ENCODE data around the gene ALDOC. TPM values are rescaled to one million over a fixed set of nuclear protein-coding genes. Genes with fewer than 3 reads are reported as not detected.

Gene ALDOC
- total and polyA plus RNA-seq, 2 experiments from 2014 or later: 33.5 to 157 TPM

DNA sequence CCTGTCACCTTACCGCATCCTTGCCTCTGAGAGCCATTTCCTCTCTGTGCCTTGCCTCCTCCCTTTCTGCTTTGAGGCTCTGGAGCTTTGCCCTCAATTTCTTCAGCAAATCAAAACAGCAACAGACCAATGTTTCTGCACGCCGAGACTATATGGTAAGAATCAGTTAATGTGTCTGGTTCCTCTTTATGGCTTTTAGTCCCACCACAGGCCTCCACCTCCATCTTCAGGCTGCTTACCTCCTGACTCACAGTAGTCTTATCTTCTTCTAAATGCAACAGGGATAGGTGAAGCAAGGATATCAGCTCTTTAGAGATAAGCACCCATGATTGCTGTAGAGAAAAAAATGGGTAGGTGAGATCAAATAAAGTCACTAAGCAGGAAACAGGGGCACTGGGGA lies 9.2 kb upstream of the ALDOC start (continued):
- TF ChIP-seq ZNF114 (CRISPR knock-in tag; IDR thresholded peaks at IDR 0.05) (no peak), CREB1 (CRISPR knock-in tag; IDR thresholded peaks at IDR 0.05; ENCODE audit: low read depth) (no peak), EZH2 (IDR thresholded peaks at IDR 0.05; ENCODE audit: low read depth, unreplicated experiment) (no peak), POLR2AphosphoS5 (IDR thresholded peaks at IDR 0.05; ENCODE audit: low read depth) (no peak), STAT1 (IDR thresholded peaks at IDR 0.05; ENCODE audit: unreplicated experiment) (no peak), JUNB (IDR thresholded peaks at IDR 0.05; ENCODE audit: unreplicated experiment) (no peak), REST (IDR thresholded peaks at IDR 0.05; ENCODE audit: unreplicated experiment) (no peak), EZH2phosphoT487 (IDR thresholded peaks at IDR 0.05; ENCODE audit: unreplicated experiment) (no peak)
- TF ChIP-seq, protein P1, sequence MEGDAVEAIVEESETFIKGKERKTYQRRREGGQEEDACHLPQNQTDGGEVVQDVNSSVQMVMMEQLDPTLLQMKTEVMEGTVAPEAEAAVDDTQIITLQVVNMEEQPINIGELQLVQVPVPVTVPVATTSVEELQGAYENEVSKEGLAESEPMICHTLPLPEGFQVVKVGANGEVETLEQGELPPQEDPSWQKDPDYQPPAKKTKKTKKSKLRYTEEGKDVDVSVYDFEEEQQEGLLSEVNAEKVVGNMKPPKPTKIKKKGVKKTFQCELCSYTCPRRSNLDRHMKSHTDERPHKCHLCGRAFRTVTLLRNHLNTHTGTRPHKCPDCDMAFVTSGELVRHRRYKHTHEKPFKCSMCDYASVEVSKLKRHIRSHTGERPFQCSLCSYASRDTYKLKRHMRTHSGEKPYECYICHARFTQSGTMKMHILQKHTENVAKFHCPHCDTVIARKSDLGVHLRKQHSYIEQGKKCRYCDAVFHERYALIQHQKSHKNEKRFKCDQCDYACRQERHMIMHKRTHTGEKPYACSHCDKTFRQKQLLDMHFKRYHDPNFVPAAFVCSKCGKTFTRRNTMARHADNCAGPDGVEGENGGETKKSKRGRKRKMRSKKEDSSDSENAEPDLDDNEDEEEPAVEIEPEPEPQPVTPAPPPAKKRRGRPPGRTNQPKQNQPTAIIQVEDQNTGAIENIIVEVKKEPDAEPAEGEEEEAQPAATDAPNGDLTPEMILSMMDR (conservative IDR thresholded peaks at IDR 0.05; ENCODE audit: low read depth in 2 of 2): no peak
- TF ChIP-seq, protein P2, sequence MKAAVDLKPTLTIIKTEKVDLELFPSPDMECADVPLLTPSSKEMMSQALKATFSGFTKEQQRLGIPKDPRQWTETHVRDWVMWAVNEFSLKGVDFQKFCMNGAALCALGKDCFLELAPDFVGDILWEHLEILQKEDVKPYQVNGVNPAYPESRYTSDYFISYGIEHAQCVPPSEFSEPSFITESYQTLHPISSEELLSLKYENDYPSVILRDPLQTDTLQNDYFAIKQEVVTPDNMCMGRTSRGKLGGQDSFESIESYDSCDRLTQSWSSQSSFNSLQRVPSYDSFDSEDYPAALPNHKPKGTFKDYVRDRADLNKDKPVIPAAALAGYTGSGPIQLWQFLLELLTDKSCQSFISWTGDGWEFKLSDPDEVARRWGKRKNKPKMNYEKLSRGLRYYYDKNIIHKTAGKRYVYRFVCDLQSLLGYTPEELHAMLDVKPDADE (IDR thresholded peaks at IDR 0.05): no peak

DNA sequence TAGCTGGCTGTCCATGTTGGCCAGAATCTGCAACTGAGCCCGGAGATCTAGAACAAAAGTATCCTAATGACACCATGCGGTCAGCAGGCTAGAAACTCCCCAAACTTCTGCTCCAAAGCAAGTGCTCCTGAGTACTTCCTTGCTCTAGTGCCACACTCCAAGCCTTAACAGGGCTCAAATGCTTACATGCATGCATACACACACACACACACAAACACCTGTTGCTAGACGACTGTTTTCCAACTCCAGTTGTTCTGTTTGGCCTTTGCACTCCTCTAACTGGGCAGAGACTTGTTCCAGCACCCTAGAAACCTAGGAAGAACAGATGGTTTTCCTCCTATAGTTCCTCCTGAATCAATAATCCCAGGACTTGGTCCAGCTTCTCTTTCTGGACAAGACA lies 7.7 kb upstream of the ALDOC start:
- DNase-seq (ENCODE audit: low spot score): no peak

More for the DNA sequence above, 7.7 kb upstream of the ALDOC start:
- Histone ChIP-seq H3K4me3 (no peak overlapping the region), H3K27me3 (ENCODE audit: insufficient read depth) (no peaks in the 10 kb centered on the region), H3K4me2 (no peak overlapping the region), H3K9me2 (ENCODE audit: insufficient read depth) (no peaks in the 10 kb centered on the region), H3K4me1 (ENCODE audit: insufficient read depth) (no peaks in the 10 kb centered on the region), H3F3A (replicated peaks; ENCODE audit: low read depth) (no peaks in the 10 kb centered on the region; the same call in 1 of the 2 replicates), H3K36me3 (ENCODE audit: insufficient read depth) (peaks cover 84% of the 10 kb centered on the region), H3K27ac (ENCODE audit: low read depth) (no peak overlapping the region), H3K79me2 (replicated peaks; ENCODE audit: insufficient read depth) (peaks cover 5% of the 10 kb centered on the region), H4K20me1 (replicated peaks; ENCODE audit: insufficient read depth) (peaks cover 17% of the 10 kb centered on the region), H2AFZ (no peak overlapping the region)
- no peak overlapping the region for H3K27ac Mint-ChIP-seq
- no peaks in the 10 kb centered on the region for H3K9me3 Mint-ChIP-seq
- no peak for ATAC-seq
- peaks cover 2% of the 10 kb centered on the region for H3K27me3 Mint-ChIP-seq (ENCODE audit: insufficient read depth, low read depth, poor library complexity)
- H3K4me3 Mint-ChIP-seq: no peak overlapping the region; the same call in 2 of the 3 replicates
- no peaks in the 10 kb centered on the region for H3K4me1 Mint-ChIP-seq
- H3K36me3 Mint-ChIP-seq (ENCODE audit: low read depth): peaks cover 29% of the 10 kb centered on the region
- TF ChIP-seq REST (IDR thresholded peaks at IDR 0.05; ENCODE audit: unreplicated experiment): no peak
